ENCODE measurements around the gene PDS5A.
"Not testable (repeated sequence)": the region's sequence is repeated elsewhere in the genome, so short reads cannot be mapped to it uniquely, and the experiment has no call there.

Gene PDS5A

GRCh38 chr4:39850727-39851126, 127.0 kb downstream of the PDS5A start:
- H3K9ac ChIP-seq (ENCODE audit: low read length): no peak overlapping the region
- no peaks in the 10 kb centered on the region for H3K4me1 ChIP-seq (ENCODE audit: control insufficient read depth, low read depth, low read length)

GRCh38 chr4:39846705-39847104, 131.0 kb downstream of the PDS5A start:
- Histone ChIP-seq H3K9ac (ENCODE audit: low read length) (no peak overlapping the region), H3K27ac (ENCODE audit: low read depth, low read length) (no peak overlapping the region), H3K79me1 (ENCODE audit: low read length) (no peaks in the 10 kb centered on the region), H4K5ac (ENCODE audit: low read length) (no peak overlapping the region), H3K36me3 (ENCODE audit: control insufficient read depth, insufficient read depth, low read length) (no peaks in the 10 kb centered on the region), H3K27me3 (ENCODE audit: insufficient read depth, low read length, poor library complexity) (no peaks in the 10 kb centered on the region), H3K23ac (ENCODE audit: low read length) (no peak overlapping the region), H2BK15ac (replicated peaks; ENCODE audit: low read depth) (no peak overlapping the region), H3K56ac (ENCODE audit: low read length) (no peak overlapping the region), H3K4me1 (ENCODE audit: control insufficient read depth, low read depth, low read length) (no peaks in the 10 kb centered on the region), H3K4me2 (ENCODE audit: low read length) (no peak overlapping the region), H2AK5ac (ENCODE audit: low read length) (no peak overlapping the region), H3K4ac (ENCODE audit: low read depth, low read length) (no peak overlapping the region), H2BK120ac (ENCODE audit: low read depth, low read length) (no peak overlapping the region), H4K8ac (ENCODE audit: low read depth, low read length) (no peak overlapping the region), H3K18ac (ENCODE audit: low read length) (no peak overlapping the region), H3K4me3 (ENCODE audit: low read length) (no peak overlapping the region), H2BK5ac (ENCODE audit: low read length) (no peak overlapping the region), H3K79me2 (ENCODE audit: control insufficient read depth, insufficient read depth, low read length) (no peaks in the 10 kb centered on the region)
- no peak for DNase-seq
- no CpG with 5 or more reads among the region's 1 CpG for WGBS (ENCODE audit: extremely low coverage, insufficient coverage, low lambda C conversion rate)

More at GRCh38 chr4:39850727-39851126, 127.0 kb downstream of the PDS5A start:
- Histone ChIP-seq H2BK120ac (ENCODE audit: low read depth, low read length) (no peak overlapping the region), H3K56ac (ENCODE audit: low read length) (no peak overlapping the region), H4K8ac (ENCODE audit: low read depth, low read length) (no peak overlapping the region), H3K4me3 (ENCODE audit: low read length) (no peak overlapping the region), H2AK5ac (ENCODE audit: low read length) (no peak overlapping the region), H3K23ac (ENCODE audit: low read length) (no peak overlapping the region), H4K5ac (ENCODE audit: low read length) (no peak overlapping the region), H3K27me3 (ENCODE audit: insufficient read depth, low read length, poor library complexity) (no peaks in the 10 kb centered on the region), H3K79me2 (ENCODE audit: control insufficient read depth, insufficient read depth, low read length) (no peaks in the 10 kb centered on the region), H3K18ac (ENCODE audit: low read length) (no peak overlapping the region), H2BK15ac (replicated peaks; ENCODE audit: low read depth) (no peak overlapping the region), H3K36me3 (ENCODE audit: control insufficient read depth, insufficient read depth, low read length) (peaks cover 2% of the 10 kb centered on the region), H3K4ac (ENCODE audit: low read depth, low read length) (no peak overlapping the region), H3K4me2 (ENCODE audit: low read length) (no peak overlapping the region), H3K79me1 (ENCODE audit: low read length) (no peaks in the 10 kb centered on the region), H2BK5ac (ENCODE audit: low read length) (no peak overlapping the region), H3K27ac (ENCODE audit: low read depth, low read length) (no peak overlapping the region)
- DNase-seq: peak; percentile 7

GRCh38 chr4:39846120-39846519, 131.6 kb downstream of the PDS5A start:
- no peak overlapping the region for H4K5ac ChIP-seq (ENCODE audit: low read length)
- no peak overlapping the region for H3K4ac ChIP-seq (ENCODE audit: low read depth, low read length)
- H3K4me1 ChIP-seq (ENCODE audit: control insufficient read depth, low read depth, low read length): no peaks in the 10 kb centered on the region
- no peak overlapping the region for H3K4me3 ChIP-seq (ENCODE audit: low read length)
- no peak overlapping the region for H2BK15ac ChIP-seq (replicated peaks; ENCODE audit: low read depth)
- H4K8ac ChIP-seq (ENCODE audit: low read depth, low read length): no peak overlapping the region
- no peak overlapping the region for H2BK120ac ChIP-seq (ENCODE audit: low read depth, low read length)
- H3K27me3 ChIP-seq (ENCODE audit: insufficient read depth, low read length, poor library complexity): no peaks in the 10 kb centered on the region
- no peak overlapping the region for H3K4me2 ChIP-seq (ENCODE audit: low read length)
- no peak overlapping the region for H3K23ac ChIP-seq (ENCODE audit: low read length)
- no peaks in the 10 kb centered on the region for H3K79me2 ChIP-seq (ENCODE audit: control insufficient read depth, insufficient read depth, low read length)
- no peaks in the 10 kb centered on the region for H3K36me3 ChIP-seq (ENCODE audit: control insufficient read depth, insufficient read depth, low read length)
- DNase-seq: no peak
- no peak overlapping the region for H3K27ac ChIP-seq (ENCODE audit: low read depth, low read length)
- H3K79me1 ChIP-seq (ENCODE audit: low read length): no peaks in the 10 kb centered on the region
- H3K18ac ChIP-seq (ENCODE audit: low read length): no peak overlapping the region
- WGBS (ENCODE audit: extremely low coverage, insufficient coverage, low lambda C conversion rate): no CpG with 5 or more reads among the region's 12 CpGs
- H3K9ac ChIP-seq (ENCODE audit: low read length): no peak overlapping the region
- H3K56ac ChIP-seq (ENCODE audit: low read length): no peak overlapping the region
- no peak overlapping the region for H2AK5ac ChIP-seq (ENCODE audit: low read length)
- no peak overlapping the region for H2BK5ac ChIP-seq (ENCODE audit: low read length)

- Histone ChIP-seq H3K23ac (ENCODE audit: low read length) (no peak overlapping the region), H2BK5ac (ENCODE audit: low read length) (no peak overlapping the region), H3K27ac (ENCODE audit: low read depth, low read length) (no peak overlapping the region), H3K4me2 (ENCODE audit: low read length) (no peak overlapping the region), H3K4me3 (ENCODE audit: low read length) (no peak overlapping the region), H3K79me2 (ENCODE audit: control insufficient read depth, insufficient read depth, low read length) (no peaks in the 10 kb centered on the region), H2AK5ac (ENCODE audit: low read length) (no peak overlapping the region), H2BK15ac (replicated peaks; ENCODE audit: low read depth) (no peak overlapping the region), H3K9ac (ENCODE audit: low read length) (no peak overlapping the region), H3K56ac (ENCODE audit: low read length) (no peak overlapping the region), H3K27me3 (ENCODE audit: insufficient read depth, low read length, poor library complexity) (no peaks in the 10 kb centered on the region), H3K79me1 (ENCODE audit: low read length) (no peaks in the 10 kb centered on the region), H4K8ac (ENCODE audit: low read depth, low read length) (no peak overlapping the region), H3K4me1 (ENCODE audit: control insufficient read depth, low read depth, low read length) (no peaks in the 10 kb centered on the region), H3K4ac (ENCODE audit: low read depth, low read length) (no peak overlapping the region), H4K5ac (ENCODE audit: low read length) (no peak overlapping the region), H3K36me3 (ENCODE audit: control insufficient read depth, insufficient read depth, low read length) (peaks cover 5% of the 10 kb centered on the region), H2BK120ac (ENCODE audit: low read depth, low read length) (no peak overlapping the region), H3K18ac (ENCODE audit: low read length) (no peak overlapping the region)
- no CpG with 5 or more reads among the region's 3 CpGs for WGBS (ENCODE audit: extremely low coverage, insufficient coverage, low lambda C conversion rate)
- no peak for DNase-seq
Measured at GRCh38 chr4:39841894-39842293, 135.8 kb downstream of the PDS5A start.

- H3K27ac ChIP-seq (ENCODE audit: low read depth, low read length); H4K5ac ChIP-seq (ENCODE audit: low read length); H3K4ac ChIP-seq (ENCODE audit: low read depth, low read length); H3K9ac ChIP-seq (ENCODE audit: low read length); H3K56ac ChIP-seq (ENCODE audit: low read length); H3K18ac ChIP-seq (ENCODE audit: low read length); H3K4me1 ChIP-seq (ENCODE audit: control insufficient read depth, low read depth, low read length); H2BK15ac ChIP-seq (replicated peaks; ENCODE audit: low read depth); H3K36me3 ChIP-seq (ENCODE audit: control insufficient read depth, insufficient read depth, low read length); H2AK5ac ChIP-seq (ENCODE audit: low read length); DNase-seq; H3K23ac ChIP-seq (ENCODE audit: low read length); H3K4me3 ChIP-seq (ENCODE audit: low read length); H3K79me1 ChIP-seq (ENCODE audit: low read length); H3K27me3 ChIP-seq (ENCODE audit: insufficient read depth, low read length, poor library complexity); H3K79me2 ChIP-seq (ENCODE audit: control insufficient read depth, insufficient read depth, low read length); H2BK120ac ChIP-seq (ENCODE audit: low read depth, low read length); H2BK5ac ChIP-seq (ENCODE audit: low read length); H3K4me2 ChIP-seq (ENCODE audit: low read length); H4K8ac ChIP-seq (ENCODE audit: low read depth, low read length): not testable (repeated sequence)
- no CpG with 5 or more reads among the region's 14 CpGs for WGBS (ENCODE audit: extremely low coverage, insufficient coverage, low lambda C conversion rate)
Measured at GRCh38 chr4:39840516-39840915, 137.2 kb downstream of the PDS5A start.

GRCh38 chr4:39840027-39840426, 137.7 kb downstream of the PDS5A start:
- no peak overlapping the region for H4K5ac ChIP-seq (ENCODE audit: low read length)
- no peaks in the 10 kb centered on the region for H3K27me3 ChIP-seq (ENCODE audit: insufficient read depth, low read length, poor library complexity)
- no peak overlapping the region for H2BK120ac ChIP-seq (ENCODE audit: low read depth, low read length)
- no peak overlapping the region for H3K4ac ChIP-seq (ENCODE audit: low read depth, low read length)
- no peak overlapping the region for H3K4me3 ChIP-seq (ENCODE audit: low read length)
- H3K4me1 ChIP-seq (ENCODE audit: control insufficient read depth, low read depth, low read length): no peaks in the 10 kb centered on the region
- no CpG with 5 or more reads among the region's 9 CpGs for WGBS (ENCODE audit: extremely low coverage, insufficient coverage, low lambda C conversion rate)
- no peak for DNase-seq
- H3K4me2 ChIP-seq (ENCODE audit: low read length): no peak overlapping the region
- no peak overlapping the region for H2BK15ac ChIP-seq (replicated peaks; ENCODE audit: low read depth)
- no peak overlapping the region for H3K23ac ChIP-seq (ENCODE audit: low read length)
- H3K36me3 ChIP-seq (ENCODE audit: control insufficient read depth, insufficient read depth, low read length): peaks cover 5% of the 10 kb centered on the region
- H3K9ac ChIP-seq (ENCODE audit: low read length): no peak overlapping the region
- H3K79me2 ChIP-seq (ENCODE audit: control insufficient read depth, insufficient read depth, low read length): no peaks in the 10 kb centered on the region
- H3K18ac ChIP-seq (ENCODE audit: low read length): no peak overlapping the region
- H4K8ac ChIP-seq (ENCODE audit: low read depth, low read length): no peak overlapping the region
- no peaks in the 10 kb centered on the region for H3K79me1 ChIP-seq (ENCODE audit: low read length)
- H2AK5ac ChIP-seq (ENCODE audit: low read length): no peak overlapping the region
- no peak overlapping the region for H3K27ac ChIP-seq (ENCODE audit: low read depth, low read length)
- no peak overlapping the region for H3K56ac ChIP-seq (ENCODE audit: low read length)
- H2BK5ac ChIP-seq (ENCODE audit: low read length): no peak overlapping the region
